Prostate gland (tissue), 2 donors: ENCODE results near the gene RGS3.

Source experiments
- POLR2AphosphoS5 ChIP-seq: sonication (generic); formaldehyde crosslinking; IDR thresholded peaks from one replicate; pipeline ENCODE4 v1.6.1; 2017; ENCODE audit warnings: antibody characterized with exemption
- TF ChIP-seq, protein P1 (sequence below), 4 experiments: fragments of 200-600 bp in 2 of 4; fragments of 450-650 bp in 2 of 4; sonication (generic) in 2 of 4; IDR thresholded peaks; 1 replicate in 3 of 4; 2 replicates in 1 of 4; pipeline ENCODE4 v1.5.1; 2016 to 2019; ENCODE audit warnings: antibody characterized with exemption in 4 of 4, mild to moderate bottlenecking in 2 of 4, moderate library complexity in 2 of 4

- TF ChIP-seq, protein P1, sequence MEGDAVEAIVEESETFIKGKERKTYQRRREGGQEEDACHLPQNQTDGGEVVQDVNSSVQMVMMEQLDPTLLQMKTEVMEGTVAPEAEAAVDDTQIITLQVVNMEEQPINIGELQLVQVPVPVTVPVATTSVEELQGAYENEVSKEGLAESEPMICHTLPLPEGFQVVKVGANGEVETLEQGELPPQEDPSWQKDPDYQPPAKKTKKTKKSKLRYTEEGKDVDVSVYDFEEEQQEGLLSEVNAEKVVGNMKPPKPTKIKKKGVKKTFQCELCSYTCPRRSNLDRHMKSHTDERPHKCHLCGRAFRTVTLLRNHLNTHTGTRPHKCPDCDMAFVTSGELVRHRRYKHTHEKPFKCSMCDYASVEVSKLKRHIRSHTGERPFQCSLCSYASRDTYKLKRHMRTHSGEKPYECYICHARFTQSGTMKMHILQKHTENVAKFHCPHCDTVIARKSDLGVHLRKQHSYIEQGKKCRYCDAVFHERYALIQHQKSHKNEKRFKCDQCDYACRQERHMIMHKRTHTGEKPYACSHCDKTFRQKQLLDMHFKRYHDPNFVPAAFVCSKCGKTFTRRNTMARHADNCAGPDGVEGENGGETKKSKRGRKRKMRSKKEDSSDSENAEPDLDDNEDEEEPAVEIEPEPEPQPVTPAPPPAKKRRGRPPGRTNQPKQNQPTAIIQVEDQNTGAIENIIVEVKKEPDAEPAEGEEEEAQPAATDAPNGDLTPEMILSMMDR (IDR thresholded peaks at IDR 0.05): no peak
- no peak for TF ChIP-seq POLR2AphosphoS5
Measured at GRCh38 chr9:113444736-113445135, 18.8 kb upstream of the RGS3 start.
